Measurements from ENCODE around the gene UBE2G2. TPM values are rescaled to one million over a fixed set of nuclear protein-coding genes. Genes with fewer than 3 reads are reported as not detected.

The UBE2G2 gene
- total RNA-seq, 3 donors from 2014 or later = 84.8 to 128 (median 99.2) TPM

DNA sequence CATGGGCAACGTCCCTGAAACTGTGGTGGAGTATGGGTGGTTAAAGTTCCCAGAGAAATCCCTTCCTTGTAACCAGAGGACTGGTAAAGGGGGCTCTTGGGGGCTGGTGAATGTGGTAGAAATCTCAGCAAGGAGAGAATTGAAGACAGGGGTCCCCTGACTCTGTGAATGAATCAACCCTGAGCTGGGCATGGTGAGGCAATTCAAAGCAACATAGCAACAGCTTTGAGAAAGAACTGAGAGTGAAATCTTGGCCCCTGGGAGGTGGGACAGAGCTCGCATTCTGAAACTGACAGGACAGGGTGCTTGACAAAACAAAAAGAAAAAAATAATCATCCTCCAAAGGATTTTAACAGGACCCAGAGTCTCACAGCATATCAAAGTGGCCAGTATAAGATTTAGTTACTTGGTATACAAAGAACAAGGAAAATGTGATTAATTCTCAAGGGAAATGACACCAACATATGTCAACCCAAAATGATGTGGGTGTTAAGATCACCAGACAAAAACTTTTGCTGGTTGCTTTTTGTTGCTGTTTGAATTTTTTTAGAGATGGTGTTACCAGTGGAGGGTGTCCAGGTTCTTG, 28.0 kb upstream of the UBE2G2 start:
- Histone ChIP-seq H3K36me3 (no peaks in the 10 kb centered on the region), H3K27me3 (no peaks in the 10 kb centered on the region), H3K9me3 (peaks cover 13 to 25% of the 10 kb centered on the region in 2 donors), H3K27ac (no peak overlapping the region), H3K4me3 (no peak overlapping the region), H3K4me1 (no peaks in the 10 kb centered on the region)
- intact Hi-C loops (cut with DNase I; ENCODE audit: low total_unique reads) = no loop called here
- DNase-seq (ENCODE audit: low spot score in 2 of 2) = no peak
- TF ChIP-seq POLR2AphosphoS5 (IDR thresholded peaks at IDR 0.05) = no peak

DNA sequence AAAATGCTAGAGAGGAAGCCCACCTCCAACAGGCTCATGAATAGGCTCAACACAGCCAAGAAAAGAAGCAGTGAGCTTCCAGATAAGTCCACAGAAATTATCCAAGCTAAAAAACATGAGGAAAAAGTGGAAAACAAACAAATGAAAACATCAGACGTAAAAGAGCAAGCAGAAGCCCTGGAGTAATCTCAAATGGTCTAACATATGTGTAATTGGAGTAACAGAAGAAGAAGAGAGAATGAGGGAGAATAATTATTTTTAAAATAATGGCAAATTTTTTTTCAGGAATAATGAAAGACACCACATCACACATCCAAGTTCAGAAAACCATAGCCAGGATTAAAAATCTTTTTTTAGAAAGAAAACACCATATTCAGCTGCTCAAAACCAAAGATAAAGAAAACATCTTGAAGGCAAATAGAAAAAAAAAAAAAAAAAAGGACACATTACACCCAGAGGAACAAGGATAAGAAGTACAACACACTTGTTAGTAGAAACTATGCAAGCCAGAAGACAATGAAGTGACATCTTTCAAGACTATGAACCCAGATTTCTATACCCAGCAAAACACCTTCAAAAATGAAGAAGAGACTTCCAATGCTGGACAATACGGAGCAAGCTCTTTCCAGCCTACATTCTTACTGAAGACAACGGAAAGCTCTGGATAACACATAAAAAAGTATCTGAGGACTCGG, 26.9 kb upstream of the UBE2G2 start:
- no peak overlapping the region for H3K27ac ChIP-seq
- TF ChIP-seq, protein P1, sequence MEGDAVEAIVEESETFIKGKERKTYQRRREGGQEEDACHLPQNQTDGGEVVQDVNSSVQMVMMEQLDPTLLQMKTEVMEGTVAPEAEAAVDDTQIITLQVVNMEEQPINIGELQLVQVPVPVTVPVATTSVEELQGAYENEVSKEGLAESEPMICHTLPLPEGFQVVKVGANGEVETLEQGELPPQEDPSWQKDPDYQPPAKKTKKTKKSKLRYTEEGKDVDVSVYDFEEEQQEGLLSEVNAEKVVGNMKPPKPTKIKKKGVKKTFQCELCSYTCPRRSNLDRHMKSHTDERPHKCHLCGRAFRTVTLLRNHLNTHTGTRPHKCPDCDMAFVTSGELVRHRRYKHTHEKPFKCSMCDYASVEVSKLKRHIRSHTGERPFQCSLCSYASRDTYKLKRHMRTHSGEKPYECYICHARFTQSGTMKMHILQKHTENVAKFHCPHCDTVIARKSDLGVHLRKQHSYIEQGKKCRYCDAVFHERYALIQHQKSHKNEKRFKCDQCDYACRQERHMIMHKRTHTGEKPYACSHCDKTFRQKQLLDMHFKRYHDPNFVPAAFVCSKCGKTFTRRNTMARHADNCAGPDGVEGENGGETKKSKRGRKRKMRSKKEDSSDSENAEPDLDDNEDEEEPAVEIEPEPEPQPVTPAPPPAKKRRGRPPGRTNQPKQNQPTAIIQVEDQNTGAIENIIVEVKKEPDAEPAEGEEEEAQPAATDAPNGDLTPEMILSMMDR (IDR thresholded peaks at IDR 0.05) = no peak
- TF ChIP-seq POLR2A (IDR thresholded peaks at IDR 0.05) (no peak), POLR2AphosphoS5 (IDR thresholded peaks at IDR 0.05) (no peak)
- peaks cover 13 to 29% of the 10 kb centered on the region in 2 donors for H3K9me3 ChIP-seq
- H3K4me1 ChIP-seq = no peaks in the 10 kb centered on the region
- no peak for DNase-seq (ENCODE audit: low spot score in 2 of 2)
- no peaks in the 10 kb centered on the region for H3K27me3 ChIP-seq
- no peaks in the 10 kb centered on the region for H3K36me3 ChIP-seq
- intact Hi-C loops (cut with DNase I; ENCODE audit: low total_unique reads) = no loop called here
- no peak overlapping the region for H3K4me3 ChIP-seq

DNA sequence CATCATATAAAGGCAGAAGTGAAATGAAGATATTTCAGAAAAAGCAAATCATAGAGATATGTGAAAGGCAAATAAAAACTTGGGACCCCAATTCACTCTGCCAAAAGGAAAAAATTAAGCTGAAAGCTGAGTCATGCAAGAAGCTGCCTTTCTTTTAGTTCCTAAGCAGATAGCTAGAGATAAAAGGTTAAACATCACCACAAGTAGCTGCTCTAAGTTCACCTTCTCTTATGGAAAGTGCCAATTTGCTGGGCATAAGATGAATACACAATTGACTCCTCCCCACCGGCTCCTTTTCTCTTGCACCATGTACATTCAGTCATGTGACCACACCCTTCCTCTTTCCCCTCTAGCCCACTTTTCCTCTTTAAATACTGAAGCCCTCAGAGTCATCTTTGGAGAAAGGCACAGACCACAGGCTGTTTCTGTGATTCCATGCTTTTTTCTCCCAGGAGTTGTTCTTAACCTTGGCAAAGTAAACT, 21.6 kb upstream of the UBE2G2 start:
- no peak for DNase-seq (ENCODE audit: low spot score in 2 of 2)
- no peak overlapping the region for H3K27ac ChIP-seq
- TF ChIP-seq, protein P1 (IDR thresholded peaks at IDR 0.05) = no peak
- TF ChIP-seq POLR2AphosphoS5 (IDR thresholded peaks at IDR 0.05) (no peak), POLR2A (IDR thresholded peaks at IDR 0.05) (no peak)
- H3K9me3 ChIP-seq = peaks cover 25 to 60% of the 10 kb centered on the region in 2 donors
- H3K27me3 ChIP-seq = no peaks in the 10 kb centered on the region
- H3K4me3 ChIP-seq = no peak overlapping the region
- no peaks in the 10 kb centered on the region for H3K36me3 ChIP-seq
- no peaks in the 10 kb centered on the region for H3K4me1 ChIP-seq
- intact Hi-C loops (cut with DNase I; ENCODE audit: low total_unique reads) = no loop called here

DNA sequence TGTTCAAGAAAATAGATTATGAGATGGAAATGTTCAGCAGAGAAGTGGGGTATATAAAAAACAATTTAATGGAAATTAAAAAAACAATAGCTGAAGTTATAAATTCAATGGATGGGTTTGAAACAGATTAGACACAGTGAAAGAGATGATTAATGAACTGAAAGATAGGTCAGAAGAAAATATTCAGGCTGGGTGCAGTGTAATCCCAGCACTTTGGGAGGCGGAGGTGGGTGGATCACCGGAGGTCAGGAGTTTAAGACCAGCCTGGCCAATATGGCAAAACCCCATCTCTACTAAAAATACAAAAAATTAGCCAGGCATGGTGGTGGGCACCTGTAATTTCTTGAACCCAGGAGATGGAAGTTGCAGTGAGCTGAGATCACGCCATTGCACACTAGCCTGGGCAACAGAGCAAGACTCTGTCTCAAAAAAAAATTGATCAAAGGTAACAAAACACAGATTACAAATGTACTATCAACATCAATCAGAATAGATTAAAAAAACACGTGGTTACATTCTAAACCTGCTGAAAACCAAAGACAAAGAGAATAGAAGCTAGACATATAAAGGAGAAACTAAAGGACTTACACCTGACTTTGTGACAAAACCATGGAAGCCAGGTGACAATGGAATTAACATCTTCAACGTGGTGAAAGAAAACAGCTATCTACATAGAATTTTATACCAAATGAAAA, 21.0 kb upstream of the UBE2G2 start:
- no peaks in the 10 kb centered on the region for H3K36me3 ChIP-seq
- no peaks in the 10 kb centered on the region for H3K27me3 ChIP-seq
- H3K4me1 ChIP-seq = no peaks in the 10 kb centered on the region
- H3K4me3 ChIP-seq = no peak overlapping the region
- TF ChIP-seq, protein P1 (IDR thresholded peaks at IDR 0.05) = no peak
- TF ChIP-seq POLR2AphosphoS5 (IDR thresholded peaks at IDR 0.05) (no peak), POLR2A (IDR thresholded peaks at IDR 0.05) (no peak)
- no peak overlapping the region for H3K27ac ChIP-seq
- H3K9me3 ChIP-seq = peaks cover 19 to 54% of the 10 kb centered on the region in 2 donors
- DNase-seq (ENCODE audit: low spot score in 2 of 2) = no peak
- intact Hi-C loops (cut with DNase I; ENCODE audit: low total_unique reads) = no loop called here

DNA sequence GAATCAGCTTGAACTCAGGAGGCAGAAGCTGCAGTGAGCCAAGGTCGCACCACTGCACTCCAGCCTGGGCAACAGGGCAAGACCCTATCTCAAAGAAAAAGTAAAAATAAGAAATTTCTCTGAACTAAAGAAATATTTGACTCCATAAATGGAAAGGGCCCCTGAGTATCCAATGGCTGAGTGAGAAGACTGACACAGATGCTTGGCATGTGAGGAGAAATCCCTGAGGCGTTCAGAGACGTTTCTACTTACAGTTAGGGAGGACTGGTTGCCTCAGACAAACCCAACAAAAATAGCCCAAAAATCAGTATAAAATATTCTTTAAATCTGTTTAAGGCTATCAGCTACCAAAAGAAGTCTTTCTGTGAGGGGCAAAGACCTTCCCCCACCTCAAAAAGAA, 19.2 kb upstream of the UBE2G2 start:
- Histone ChIP-seq H3K27me3 (no peaks in the 10 kb centered on the region), H3K36me3 (no peaks in the 10 kb centered on the region), H3K4me1 (peaks cover 0 to 10% of the 10 kb centered on the region in 2 donors), H3K4me3 (no peak overlapping the region), H3K9me3 (peaks cover 12 to 46% of the 10 kb centered on the region in 2 donors), H3K27ac (no peak overlapping the region)
- TF ChIP-seq POLR2AphosphoS5 (IDR thresholded peaks at IDR 0.05) (no peak), POLR2A (IDR thresholded peaks at IDR 0.05) (no peak)
- TF ChIP-seq, protein P1 (IDR thresholded peaks at IDR 0.05) = no peak
- DNase-seq (ENCODE audit: low spot score in 2 of 2) = no peak
- intact Hi-C loops (cut with DNase I; ENCODE audit: low total_unique reads) = no loop called here

Data from breast epithelium (tissue), 4 donors.